Suppressor macrophage treated with lipopolysaccharide for 4 hours (primary cell): ENCODE data around the gene MOSPD3.
A peak's percentile ranks its signal among the peaks of the same experiment; 100 is the strongest.

Source experiments
- DNase-seq: peaks from one replicate; pipeline ENCODE4 v3.0.0-alpha.2; 2020

The MOSPD3 gene

GRCh38 chr7:100595188-100595587 lies 17.2 kb upstream of the MOSPD3 start:
- no peak for DNase-seq

GRCh38 chr7:100598425-100598824 lies 13.9 kb upstream of the MOSPD3 start:
- DNase-seq = no peak

DNA sequence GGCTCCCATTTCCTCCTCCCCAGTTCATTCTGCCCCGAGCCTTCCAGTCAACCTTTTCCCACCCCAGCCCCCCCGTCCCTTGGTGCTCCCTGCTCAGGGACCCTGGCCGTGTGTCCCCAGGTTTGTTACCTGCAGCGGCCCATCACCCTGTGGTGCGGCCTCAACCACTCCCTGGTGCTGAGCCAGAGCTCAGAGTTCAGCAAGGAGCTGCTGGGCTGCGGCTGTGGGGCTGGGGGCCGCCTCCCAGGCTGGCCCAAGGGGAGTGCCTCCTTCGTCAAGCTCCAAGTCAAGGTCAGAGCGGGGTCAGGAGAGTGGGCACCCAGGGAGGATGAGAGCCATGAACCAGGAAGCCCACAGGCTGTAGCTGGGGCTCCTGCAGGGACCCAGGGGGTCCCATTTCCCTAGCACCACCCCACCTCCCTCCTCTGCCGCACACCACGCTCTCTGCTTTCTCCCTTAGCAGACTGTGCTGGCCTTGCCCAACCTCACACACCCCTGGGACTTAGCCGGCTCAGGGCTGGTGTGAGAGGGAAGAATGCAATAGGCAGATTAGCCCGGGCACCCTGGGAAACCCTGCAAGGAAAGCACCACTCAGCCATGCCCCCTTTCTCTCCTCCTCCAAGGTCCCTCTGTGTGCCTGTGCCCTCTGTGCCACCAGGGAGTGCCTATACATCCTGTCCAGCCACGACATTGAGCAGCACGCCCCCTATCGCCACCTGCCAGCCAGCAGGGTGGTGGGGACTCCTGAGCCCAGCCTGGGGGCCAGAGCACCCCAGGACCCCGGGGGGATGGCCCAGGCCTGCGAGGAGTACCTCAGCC lies 12.2 kb upstream of the MOSPD3 start:
- DNase-seq = no peak

- no peak for DNase-seq
Measured at GRCh38 chr7:100600730-100601038, 11.7 kb upstream of the MOSPD3 start.

DNA sequence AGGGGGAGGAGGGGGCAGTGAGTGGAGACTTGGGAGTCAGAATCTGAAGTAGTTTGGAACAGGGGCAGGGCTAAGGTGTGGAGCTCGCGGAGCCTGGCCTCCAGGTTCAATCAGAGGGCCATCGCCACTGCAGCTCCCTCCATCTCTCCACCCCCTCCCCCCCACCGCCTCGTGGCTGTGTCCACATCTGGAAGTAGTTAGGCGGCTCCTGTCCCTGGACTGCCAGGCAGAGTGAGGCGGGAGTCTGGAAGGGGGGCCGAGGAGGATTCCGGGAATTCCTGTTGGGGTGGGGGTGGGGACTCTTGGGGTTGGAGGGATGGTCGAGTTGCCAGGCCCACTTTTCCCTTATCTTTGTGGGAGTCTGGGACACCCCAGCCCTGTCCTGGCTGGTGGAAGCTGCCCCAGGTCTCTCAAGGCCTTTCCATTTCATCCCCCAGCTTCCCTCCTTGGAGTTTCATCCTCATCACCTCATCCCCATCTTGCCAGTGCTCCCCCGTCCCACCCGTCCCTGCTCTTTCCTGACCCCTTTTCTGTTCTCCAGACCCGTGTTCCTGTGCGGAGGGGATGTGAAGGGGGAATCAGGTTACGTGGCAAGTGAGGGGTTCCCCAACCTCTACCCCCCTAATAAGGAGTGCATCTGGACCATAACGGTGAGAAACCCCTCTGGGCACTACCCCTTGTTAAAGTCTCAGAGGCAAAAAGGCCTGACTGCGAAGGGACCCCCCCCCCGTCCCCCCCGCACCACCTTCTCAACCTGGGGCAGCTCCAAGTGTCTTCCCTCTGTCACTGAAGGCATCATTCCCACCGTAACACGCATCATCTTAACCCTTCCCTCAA lies 9.2 kb upstream of the MOSPD3 start:
- no peak for DNase-seq

DNA sequence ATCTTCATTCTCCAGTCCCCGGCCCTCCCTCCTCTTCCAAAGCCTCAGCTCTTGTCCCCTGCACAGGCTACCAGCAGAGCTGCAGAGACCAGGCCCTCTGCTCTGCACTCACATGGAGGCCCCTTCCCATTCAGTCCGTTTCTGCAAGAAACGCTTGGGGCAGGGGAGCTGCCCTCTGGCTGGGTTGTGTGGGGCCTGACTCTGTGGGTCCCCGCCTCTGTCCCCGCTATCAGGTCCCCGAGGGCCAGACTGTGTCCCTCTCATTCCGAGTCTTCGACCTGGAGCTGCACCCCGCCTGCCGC lies 8.7 kb upstream of the MOSPD3 start:
- no peak for DNase-seq

GRCh38 chr7:100604028-100604975 lies 8.0 kb upstream of the MOSPD3 start:
- DNase-seq = peak; percentile 80

- DNase-seq = peak; percentile 49
Measured at GRCh38 chr7:100604976-100605911, 7.1 kb upstream of the MOSPD3 start.

DNA sequence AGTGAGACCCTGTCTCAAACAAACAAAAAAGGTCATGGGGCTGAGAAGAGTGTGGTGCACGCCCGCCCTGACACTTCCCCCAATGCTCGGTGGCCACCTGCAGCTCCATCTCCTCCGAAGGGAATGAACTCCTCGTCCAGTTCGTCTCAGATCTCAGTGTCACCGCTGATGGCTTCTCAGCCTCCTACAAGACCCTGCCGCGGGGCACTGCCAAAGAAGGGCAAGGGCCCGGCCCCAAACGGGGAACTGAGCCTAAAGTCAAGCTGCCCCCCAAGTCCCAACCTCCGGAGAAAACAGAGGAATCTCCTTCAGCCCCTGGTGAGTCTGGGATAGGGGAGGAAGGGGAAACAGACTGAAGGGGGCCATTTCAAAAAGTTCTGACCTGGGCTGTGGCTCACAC lies 6.0 kb upstream of the MOSPD3 start:
- DNase-seq = no peak

GRCh38 chr7:100607111-100607510 lies 5.2 kb upstream of the MOSPD3 start:
- DNase-seq = no peak

DNA sequence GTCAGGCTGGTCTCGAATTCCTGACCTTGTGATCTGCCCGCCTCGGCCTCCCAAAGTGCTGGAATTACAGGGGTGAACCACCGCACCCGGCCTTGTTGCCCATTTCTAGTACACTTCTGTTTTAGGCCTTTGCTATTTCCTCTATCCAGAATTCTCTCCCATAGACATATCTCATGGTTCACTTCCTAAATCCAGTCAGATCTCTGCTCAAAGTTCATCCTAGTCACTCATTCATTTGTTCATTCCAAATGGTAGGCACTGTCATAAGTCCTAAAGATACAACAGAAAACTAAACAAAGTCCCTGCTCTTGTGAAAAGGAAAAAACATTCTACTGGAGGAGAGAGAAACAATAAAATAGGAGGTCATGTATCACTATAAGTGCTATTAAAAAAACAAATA lies 2.4 kb upstream of the MOSPD3 start:
- no peak for DNase-seq

GRCh38 chr7:100612730-100613390 lies 520 bp downstream of the MOSPD3 start:
- no peak for DNase-seq

DNA sequence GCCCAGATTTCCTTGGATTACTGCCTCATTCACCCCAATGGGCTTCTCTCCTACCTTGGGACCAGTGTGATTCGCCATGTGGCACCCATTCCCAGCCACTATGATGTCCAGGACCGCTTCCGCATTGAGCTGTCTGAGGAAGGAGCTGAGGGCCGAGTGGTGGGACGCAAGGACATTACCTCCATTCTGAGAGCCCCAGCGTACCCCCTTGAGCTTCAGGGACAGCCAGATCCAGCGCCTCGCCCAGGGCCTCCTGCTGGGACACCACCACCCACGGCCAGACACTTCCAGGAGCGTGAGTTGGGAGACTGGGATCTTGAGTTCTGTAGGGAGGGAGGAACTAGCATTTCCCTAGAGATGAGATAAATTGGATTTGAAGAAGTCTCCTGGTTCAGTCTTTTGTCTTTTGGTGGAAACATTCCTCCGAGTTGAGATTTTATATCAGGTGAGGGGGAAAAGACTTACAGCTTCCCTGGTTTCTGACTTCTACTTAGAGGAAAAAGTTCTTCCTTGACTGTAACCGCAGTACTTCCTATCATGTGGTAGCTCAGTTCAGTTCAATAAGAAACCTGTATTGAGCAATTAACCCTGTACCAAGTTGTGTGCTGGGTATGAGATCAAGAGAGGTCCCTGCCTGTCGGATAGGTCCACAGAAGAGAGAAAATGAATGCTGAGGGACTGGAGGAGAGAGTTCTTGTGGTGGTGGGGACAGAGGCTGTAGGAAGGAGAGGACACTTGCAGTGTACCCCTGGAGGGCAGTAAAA lies 1.3 kb downstream of the MOSPD3 start:
- DNase-seq = peak; percentile 37

DNA sequence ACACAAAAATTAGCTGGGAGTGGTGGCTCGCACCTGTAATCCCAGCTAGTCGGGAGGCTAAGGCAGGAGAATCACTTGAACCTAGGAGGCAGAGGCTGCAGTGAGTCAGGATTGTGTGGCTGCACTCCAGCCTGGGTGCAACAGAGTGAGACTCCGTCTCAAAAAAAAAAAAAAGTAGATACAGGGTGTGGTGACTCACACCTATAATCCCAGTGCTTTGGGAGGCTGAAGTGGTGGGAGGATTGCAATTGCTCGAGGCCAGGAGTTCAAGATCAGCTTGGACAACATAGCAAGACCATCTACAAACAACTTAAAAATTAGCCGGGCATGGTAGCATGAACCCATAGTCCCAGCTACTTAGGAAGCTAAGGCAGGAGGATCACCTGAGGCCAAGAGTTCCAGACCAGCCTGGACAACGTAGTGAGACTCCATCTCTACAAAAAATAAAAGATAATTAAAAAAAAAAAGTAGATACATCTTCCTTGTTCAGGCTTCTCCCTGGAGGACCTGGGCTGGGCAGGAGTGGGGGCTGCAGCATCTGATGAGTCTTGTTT lies 2.0 kb downstream of the MOSPD3 start:
- no peak for DNase-seq

- DNase-seq = no peak
Measured at GRCh38 chr7:100620239-100620638, 7.9 kb downstream of the MOSPD3 start.

DNA sequence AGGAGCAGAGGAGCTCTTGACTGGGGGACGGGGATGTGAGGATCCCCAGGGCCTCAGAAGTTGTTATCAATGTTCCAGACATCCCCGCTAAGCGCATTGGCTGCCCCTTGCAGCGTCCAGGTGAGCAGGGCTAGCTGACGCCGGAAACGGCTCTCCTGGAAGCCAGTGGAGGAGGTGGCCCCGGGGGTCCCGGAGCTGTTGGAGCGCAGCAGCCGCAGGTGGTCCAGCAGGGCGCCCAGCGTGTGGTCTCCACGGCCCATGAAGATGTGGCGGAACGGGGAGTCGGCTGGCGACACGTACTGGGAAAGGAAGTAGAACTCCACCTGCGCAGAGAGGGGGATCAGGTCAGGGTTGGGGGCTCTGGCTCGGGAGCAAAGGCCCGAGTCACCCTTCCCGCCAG lies 8.5 kb downstream of the MOSPD3 start:
- no peak for DNase-seq

DNA sequence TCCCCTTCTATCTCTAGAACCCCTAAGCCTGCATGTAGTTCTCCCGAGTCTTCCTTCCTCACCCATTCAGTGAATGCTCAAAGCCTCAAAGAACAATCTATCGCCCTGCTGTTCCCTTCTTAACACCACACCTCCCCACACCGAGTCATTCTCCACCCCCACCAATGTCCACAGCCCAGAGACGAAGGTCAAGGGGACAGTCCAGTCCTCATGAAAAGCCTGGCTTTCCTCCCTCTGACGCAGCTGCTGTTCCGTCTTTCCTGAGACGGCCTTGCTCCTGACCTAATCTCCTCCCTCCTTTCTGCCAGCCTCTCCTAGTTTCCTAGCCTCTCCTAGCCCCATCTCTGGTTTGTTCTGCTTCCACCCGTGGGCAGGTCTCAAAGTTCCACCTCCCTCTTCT lies 9.2 kb downstream of the MOSPD3 start:
- DNase-seq = no peak

DNA sequence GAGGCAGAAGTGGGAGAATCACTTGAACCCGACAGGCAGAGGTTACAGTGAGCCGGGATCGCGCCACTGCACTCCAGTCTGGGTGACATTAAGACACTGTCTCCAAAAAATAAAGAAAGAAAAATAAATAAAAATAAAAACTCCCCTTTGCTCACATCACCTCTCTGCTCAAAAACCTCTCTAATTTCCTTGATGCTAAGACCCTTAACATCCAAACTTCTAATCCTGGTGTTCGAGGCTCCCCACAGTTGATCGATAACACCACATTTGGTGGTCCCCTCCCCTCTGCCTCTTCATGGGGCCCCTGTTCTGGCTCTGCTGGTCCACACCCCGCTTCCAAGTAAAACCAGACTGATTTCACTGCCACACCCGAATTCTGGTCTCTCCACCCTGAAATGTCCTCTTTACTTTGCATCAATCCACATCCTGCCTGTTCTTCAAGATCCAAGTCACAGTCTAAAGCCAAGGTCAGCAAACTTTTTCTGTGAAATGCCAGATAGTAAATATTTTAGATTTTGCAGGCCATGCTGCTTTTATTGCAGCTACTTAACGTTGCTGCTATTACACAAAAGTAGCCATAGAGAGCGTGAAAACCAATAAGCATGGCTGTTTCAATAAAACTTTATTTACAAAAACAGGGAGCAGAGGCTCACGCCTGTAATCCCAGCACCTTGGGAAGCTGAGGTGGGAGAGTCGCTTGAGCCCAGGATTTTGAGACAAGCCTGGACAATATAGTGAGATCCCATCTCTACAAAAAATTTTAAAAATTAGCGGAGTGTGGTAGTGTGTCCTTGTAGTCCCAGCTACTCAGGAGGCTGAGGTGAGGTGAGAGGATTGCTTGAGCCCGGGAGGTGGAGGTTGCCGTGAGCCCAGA lies 11.8 kb downstream of the MOSPD3 start:
- no peak for DNase-seq

GRCh38 chr7:100626055-100626454 lies 13.7 kb downstream of the MOSPD3 start:
- DNase-seq = no peak
